Measurements from ENCODE around the gene NCAM2. TPM values are rescaled to one million over a fixed set of nuclear protein-coding genes. Genes with fewer than 3 reads are reported as not detected.

NCAM2 gene
- total and polyA plus RNA-seq, 2 experiments from 2014 or later: 1.7 to 6.3 TPM

DNA sequence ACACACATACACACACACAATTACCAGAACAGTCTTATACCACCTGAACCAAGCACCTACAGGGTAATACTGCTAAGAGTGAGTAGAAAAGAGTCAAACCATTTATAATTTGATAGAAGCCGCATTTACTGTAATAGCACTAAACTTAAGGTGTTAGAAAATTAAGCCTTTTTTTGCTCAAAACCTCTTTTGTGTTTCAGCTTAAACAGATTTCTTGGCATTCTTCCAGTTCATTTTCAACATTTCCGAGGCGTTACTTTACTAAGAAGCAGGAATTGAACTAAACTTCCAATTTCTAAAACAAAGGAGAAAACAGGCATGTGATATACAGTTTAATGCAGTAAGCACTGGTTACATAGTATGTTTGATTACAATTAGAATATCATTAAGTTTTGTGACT is 387.2 kb downstream of the NCAM2 start:
- H4K20me1 ChIP-seq (ENCODE audit: insufficient read depth, poor library complexity, severe bottlenecking): no peaks in the 10 kb centered on the region
- H3K36me3 ChIP-seq (replicated peaks; ENCODE audit: insufficient read depth, low read depth): no peaks in the 10 kb centered on the region
- H3K79me2 ChIP-seq: no peaks in the 10 kb centered on the region
- no peaks in the 10 kb centered on the region for H3K27me3 ChIP-seq
- H3K27ac ChIP-seq: no peak overlapping the region
- no peak for DNase-seq (ENCODE audit: low spot score)
- H3K4me2 ChIP-seq: no peak overlapping the region
- no peaks in the 10 kb centered on the region for H3K9me3 ChIP-seq (ENCODE audit: low read depth)
- no peak overlapping the region for H3K4me3 ChIP-seq
- TF ChIP-seq EZH2 (IDR thresholded peaks at IDR 0.05; ENCODE audit: borderline replicate concordance) (no peak), EZH2phosphoT487 (IDR thresholded peaks at IDR 0.05; ENCODE audit: low read depth, severe bottlenecking, unreplicated experiment) (no peak)
- TF ChIP-seq, protein P1, sequence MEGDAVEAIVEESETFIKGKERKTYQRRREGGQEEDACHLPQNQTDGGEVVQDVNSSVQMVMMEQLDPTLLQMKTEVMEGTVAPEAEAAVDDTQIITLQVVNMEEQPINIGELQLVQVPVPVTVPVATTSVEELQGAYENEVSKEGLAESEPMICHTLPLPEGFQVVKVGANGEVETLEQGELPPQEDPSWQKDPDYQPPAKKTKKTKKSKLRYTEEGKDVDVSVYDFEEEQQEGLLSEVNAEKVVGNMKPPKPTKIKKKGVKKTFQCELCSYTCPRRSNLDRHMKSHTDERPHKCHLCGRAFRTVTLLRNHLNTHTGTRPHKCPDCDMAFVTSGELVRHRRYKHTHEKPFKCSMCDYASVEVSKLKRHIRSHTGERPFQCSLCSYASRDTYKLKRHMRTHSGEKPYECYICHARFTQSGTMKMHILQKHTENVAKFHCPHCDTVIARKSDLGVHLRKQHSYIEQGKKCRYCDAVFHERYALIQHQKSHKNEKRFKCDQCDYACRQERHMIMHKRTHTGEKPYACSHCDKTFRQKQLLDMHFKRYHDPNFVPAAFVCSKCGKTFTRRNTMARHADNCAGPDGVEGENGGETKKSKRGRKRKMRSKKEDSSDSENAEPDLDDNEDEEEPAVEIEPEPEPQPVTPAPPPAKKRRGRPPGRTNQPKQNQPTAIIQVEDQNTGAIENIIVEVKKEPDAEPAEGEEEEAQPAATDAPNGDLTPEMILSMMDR (IDR thresholded peaks at IDR 0.05; ENCODE audit: poor library complexity): no peak
- no peaks in the 10 kb centered on the region for H3K9me2 ChIP-seq (replicated peaks; ENCODE audit: insufficient read depth)
- WGBS (ENCODE audit: low lambda C conversion rate, missing lambda C conversion rate): 85% methylated on average over 3 of the region's 3 CpGs
- no peaks in the 10 kb centered on the region for H3K4me1 ChIP-seq (ENCODE audit: insufficient read depth)
- H2AFZ ChIP-seq: no peak overlapping the region

DNA sequence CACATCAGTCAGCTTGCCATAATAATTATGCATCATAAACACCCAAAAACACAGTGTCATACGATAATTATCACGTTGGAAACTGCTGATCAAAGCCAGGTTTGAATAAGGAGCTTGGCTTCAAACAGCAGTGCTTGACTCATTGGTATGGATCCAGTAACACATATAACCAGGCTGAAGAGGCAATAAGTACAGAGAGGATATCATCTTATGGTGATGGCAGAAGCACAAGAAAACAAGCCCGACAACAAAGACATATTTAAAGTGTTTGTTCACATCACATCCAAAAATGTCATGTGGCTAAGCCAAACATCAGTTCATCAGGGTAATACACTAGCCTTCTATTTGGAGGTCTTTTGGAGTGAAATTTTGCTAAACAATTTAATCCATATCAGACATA is 389.7 kb downstream of the NCAM2 start:
- H4K20me1 ChIP-seq (ENCODE audit: insufficient read depth, poor library complexity, severe bottlenecking): no peaks in the 10 kb centered on the region

DNA sequence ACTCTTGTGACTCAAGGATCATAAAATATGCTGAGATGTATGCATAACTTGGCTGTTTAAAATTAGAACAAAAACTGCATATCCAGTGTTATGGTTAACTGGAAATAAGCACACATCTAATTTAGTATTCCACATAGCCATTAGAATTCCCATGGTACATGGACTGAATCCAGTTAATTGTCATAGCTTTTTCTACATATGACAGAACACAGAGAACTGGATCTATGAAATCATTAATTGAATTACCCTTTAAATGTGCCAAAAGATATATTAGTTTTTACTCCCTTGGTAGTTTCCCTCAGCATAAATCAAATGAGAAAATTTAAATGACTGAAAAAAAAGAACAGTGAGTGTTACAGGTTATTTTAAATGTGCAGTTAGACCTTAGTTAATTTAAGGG is 395.9 kb downstream of the NCAM2 start:
- no peak for DNase-seq (ENCODE audit: low spot score)
- Histone ChIP-seq H3K9me2 (replicated peaks; ENCODE audit: insufficient read depth) (no peaks in the 10 kb centered on the region), H3K27me3 (no peaks in the 10 kb centered on the region), H3K4me2 (no peak overlapping the region), H3K9me3 (ENCODE audit: low read depth) (no peaks in the 10 kb centered on the region), H3K4me1 (ENCODE audit: insufficient read depth) (no peaks in the 10 kb centered on the region), H3K79me2 (no peaks in the 10 kb centered on the region), H3K36me3 (replicated peaks; ENCODE audit: insufficient read depth, low read depth) (no peaks in the 10 kb centered on the region), H3K27ac (no peak overlapping the region), H3K4me3 (no peak overlapping the region), H4K20me1 (ENCODE audit: insufficient read depth, poor library complexity, severe bottlenecking) (no peaks in the 10 kb centered on the region), H2AFZ (no peak overlapping the region)
- TF ChIP-seq, protein P1 (IDR thresholded peaks at IDR 0.05; ENCODE audit: poor library complexity): no peak
- TF ChIP-seq EZH2phosphoT487 (IDR thresholded peaks at IDR 0.05; ENCODE audit: low read depth, severe bottlenecking, unreplicated experiment): no peak
- no peak for TF ChIP-seq EZH2 (IDR thresholded peaks at IDR 0.05; ENCODE audit: borderline replicate concordance)

More for the DNA sequence above, 389.7 kb downstream of the NCAM2 start:
- Histone ChIP-seq H2AFZ (no peak overlapping the region), H3K4me1 (ENCODE audit: insufficient read depth) (no peaks in the 10 kb centered on the region), H3K36me3 (replicated peaks; ENCODE audit: insufficient read depth, low read depth) (no peaks in the 10 kb centered on the region), H3K79me2 (no peaks in the 10 kb centered on the region), H3K27me3 (no peaks in the 10 kb centered on the region), H3K4me2 (no peak overlapping the region), H3K4me3 (no peak overlapping the region), H3K9me3 (ENCODE audit: low read depth) (no peaks in the 10 kb centered on the region), H3K27ac (no peak overlapping the region), H3K9me2 (replicated peaks; ENCODE audit: insufficient read depth) (no peaks in the 10 kb centered on the region)
- TF ChIP-seq, protein P1 (IDR thresholded peaks at IDR 0.05; ENCODE audit: poor library complexity): no peak
- TF ChIP-seq EZH2 (IDR thresholded peaks at IDR 0.05; ENCODE audit: borderline replicate concordance) (no peak), EZH2phosphoT487 (IDR thresholded peaks at IDR 0.05; ENCODE audit: low read depth, severe bottlenecking, unreplicated experiment) (no peak)
- DNase-seq (ENCODE audit: low spot score): no peak
- WGBS (ENCODE audit: low lambda C conversion rate, missing lambda C conversion rate): 74% methylated on average over 3 of the region's 3 CpGs

DNA sequence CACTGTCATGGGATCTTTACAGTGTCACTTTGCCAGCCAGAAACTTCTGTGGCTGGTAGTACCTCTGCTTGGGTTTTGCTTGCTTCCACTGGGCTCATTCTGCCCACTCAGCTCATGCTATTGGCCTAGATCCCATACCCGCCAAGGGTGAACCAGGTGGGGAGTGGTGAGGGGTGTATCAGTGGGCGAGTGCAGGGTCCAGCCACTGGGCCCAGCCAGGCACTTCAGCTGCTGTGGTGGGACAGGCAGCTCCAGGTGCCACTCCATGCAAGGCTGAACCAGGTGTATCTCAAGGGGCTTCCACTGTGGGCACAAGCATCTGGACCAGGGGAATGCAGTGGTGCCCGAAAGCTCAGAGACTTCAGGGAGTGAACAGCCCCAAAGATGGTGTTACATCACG is 398.2 kb downstream of the NCAM2 start:
- Histone ChIP-seq H3K36me3 (replicated peaks; ENCODE audit: insufficient read depth, low read depth) (no peaks in the 10 kb centered on the region), H3K79me2 (no peaks in the 10 kb centered on the region), H3K4me1 (ENCODE audit: insufficient read depth) (no peaks in the 10 kb centered on the region), H4K20me1 (ENCODE audit: insufficient read depth, poor library complexity, severe bottlenecking) (no peaks in the 10 kb centered on the region), H3K9me2 (replicated peaks; ENCODE audit: insufficient read depth) (no peaks in the 10 kb centered on the region), H3K27me3 (no peaks in the 10 kb centered on the region), H3K4me2 (no peak overlapping the region), H3K9me3 (ENCODE audit: low read depth) (no peaks in the 10 kb centered on the region), H3K4me3 (no peak overlapping the region), H2AFZ (no peak overlapping the region), H3K27ac (no peak overlapping the region)
- 90% methylated on average over 4 of the region's 4 CpGs for WGBS (ENCODE audit: low lambda C conversion rate, missing lambda C conversion rate)
- TF ChIP-seq EZH2phosphoT487 (IDR thresholded peaks at IDR 0.05; ENCODE audit: low read depth, severe bottlenecking, unreplicated experiment): no peak
- TF ChIP-seq EZH2 (IDR thresholded peaks at IDR 0.05; ENCODE audit: borderline replicate concordance): no peak
- no peak for DNase-seq (ENCODE audit: low spot score)

All from hepatocyte (in vitro differentiated cells).